GM12892 (cell line): ENCODE results near the gene CEP164.

Source experiments
- DNase-seq: peaks from one replicate; pipeline ENCODE4 v3.0.0; 2011; ENCODE audit not compliant: insufficient read length
- FAIRE-seq: peaks from 2 replicates; lab custom pipeline; 2011; peaks lifted over from hg19 to GRCh38; lab: Jason Lieb, UNC
- POLR2A ChIP-seq: IDR thresholded peaks from 2 replicates; pipeline ENCODE4 v1.6.1; 2011; ENCODE audit warnings: low read depth, low read length, control low read depth
- POLR2AphosphoS5 ChIP-seq: IDR thresholded peaks from 2 replicates; pipeline ENCODE4 v1.6.1; 2011; ENCODE audit warnings: low read depth, low read length, control low read depth
- TAF1 ChIP-seq: IDR thresholded peaks from 2 replicates; pipeline ENCODE4 v1.6.1; 2011; ENCODE audit warnings: low read depth, mild to moderate bottlenecking, control low read depth, low read length, borderline replicate concordance

CEP164 gene

GRCh38 chr11:117292616-117293015 is 35.0 kb upstream of the CEP164 start:
- DNase-seq (no peak), FAIRE-seq (no peak)

GRCh38 chr11:117295438-117296137 is 32.1 kb upstream of the CEP164 start:
- FAIRE-seq (no peak), DNase-seq (no peak)
- no peak for TF ChIP-seq POLR2A

More at GRCh38 chr11:117292616-117293015, 35.0 kb upstream of the CEP164 start:
- no peak for TF ChIP-seq POLR2AphosphoS5

- FAIRE-seq (no peak), DNase-seq (no peak)
- TF ChIP-seq POLR2A (no peak), TAF1 (no peak), POLR2AphosphoS5 (no peak)
These were observed 30.8 kb upstream of the CEP164 start for GRCh38 chr11:117296881-117297280.

GRCh38 chr11:117298195-117298594 is 29.5 kb upstream of the CEP164 start:
- TF ChIP-seq POLR2A (no peak), POLR2AphosphoS5 (no peak), TAF1 (no peak)
- no peak for FAIRE-seq
- no peak for DNase-seq

- DNase-seq (no peak), FAIRE-seq (no peak)
- TF ChIP-seq TAF1 (no peak), POLR2A (no peak), POLR2AphosphoS5 (no peak)
These were observed 28.0 kb upstream of the CEP164 start for GRCh38 chr11:117299351-117300282.

- DNase-seq (no peak), FAIRE-seq (no peak)
- TF ChIP-seq TAF1 (no peak), POLR2AphosphoS5 (no peak), POLR2A (no peak)
These were observed 27.4 kb upstream of the CEP164 start for GRCh38 chr11:117300283-117300663.

- no peak for FAIRE-seq
- DNase-seq = no peak
These were observed 26.9 kb upstream of the CEP164 start for GRCh38 chr11:117300773-117301172.

GRCh38 chr11:117302228-117302627 is 25.4 kb upstream of the CEP164 start:
- TF ChIP-seq POLR2AphosphoS5 = no peak
- no peak for TF ChIP-seq POLR2A
- TF ChIP-seq TAF1 = no peak

More at GRCh38 chr11:117300773-117301172, 26.9 kb upstream of the CEP164 start:
- TF ChIP-seq TAF1 (no peak), POLR2AphosphoS5 (no peak), POLR2A (no peak)

GRCh38 chr11:117303101-117303500 is 24.6 kb upstream of the CEP164 start:
- FAIRE-seq (no peak), DNase-seq (no peak)
- TF ChIP-seq POLR2AphosphoS5 (no peak), TAF1 (no peak), POLR2A (no peak)

More at GRCh38 chr11:117302228-117302627, 25.4 kb upstream of the CEP164 start:
- FAIRE-seq (no peak), DNase-seq (no peak)

- no peak for FAIRE-seq
- no peak for TF ChIP-seq POLR2AphosphoS5
- no peak for TF ChIP-seq POLR2A
- no peak for TF ChIP-seq TAF1
- DNase-seq = no peak
These were observed 23.9 kb upstream of the CEP164 start for GRCh38 chr11:117303646-117304315.

GRCh38 chr11:117305145-117305544 is 22.5 kb upstream of the CEP164 start:
- no peak for FAIRE-seq
- no peak for TF ChIP-seq POLR2AphosphoS5
- TF ChIP-seq POLR2A = no peak
- TF ChIP-seq TAF1 = no peak

GRCh38 chr11:117309310-117309709 is 18.3 kb upstream of the CEP164 start:
- TF ChIP-seq POLR2A (no peak), POLR2AphosphoS5 (no peak), TAF1 (no peak)
- no peak for FAIRE-seq
- DNase-seq = no peak

More at GRCh38 chr11:117305145-117305544, 22.5 kb upstream of the CEP164 start:
- DNase-seq = no peak
